ENCODE data around the gene ERCC1.
"Not testable (repeated sequence)": the region's sequence is repeated elsewhere in the genome, so short reads cannot be mapped to it uniquely, and the experiment has no call there.

ERCC1 gene

GRCh38 chr19:45429896-45430295 lies 6.2 kb upstream of the ERCC1 start:
- not testable (repeated sequence) for DNase-seq (ENCODE audit: low spot score)

- DNase-seq (ENCODE audit: low spot score), result no peak
Measured at GRCh38 chr19:45428384-45429231, 4.9 kb upstream of the ERCC1 start.

GRCh38 chr19:45424191-45425058 lies 708 bp upstream of the ERCC1 start:
- DNase-seq (ENCODE audit: low spot score), result no peak

GRCh38 chr19:45423033-45423588 lies 606 bp downstream of the ERCC1 start:
- no peak for DNase-seq (ENCODE audit: low spot score)

- DNase-seq (ENCODE audit: low spot score), result no peak
Measured at GRCh38 chr19:45421947-45422498, 1.7 kb downstream of the ERCC1 start.

- no peak for DNase-seq (ENCODE audit: low spot score)
Measured at GRCh38 chr19:45420871-45421270, 2.8 kb downstream of the ERCC1 start.

- no peak for DNase-seq (ENCODE audit: low spot score)
Measured at GRCh38 chr19:45420356-45420755, 3.4 kb downstream of the ERCC1 start.

GRCh38 chr19:45419895-45420294 lies 3.8 kb downstream of the ERCC1 start:
- no peak for DNase-seq (ENCODE audit: low spot score)

GRCh38 chr19:45419396-45419795 lies 4.3 kb downstream of the ERCC1 start:
- DNase-seq (ENCODE audit: low spot score), result peak; percentile 66

GRCh38 chr19:45418802-45419201 lies 4.9 kb downstream of the ERCC1 start:
- DNase-seq (ENCODE audit: low spot score), result no peak

- DNase-seq (ENCODE audit: low spot score), result no peak
Measured at GRCh38 chr19:45417151-45417550, 6.6 kb downstream of the ERCC1 start.

- DNase-seq (ENCODE audit: low spot score), result no peak
Measured at GRCh38 chr19:45414468-45414867, 9.2 kb downstream of the ERCC1 start.

GRCh38 chr19:45413497-45413896 lies 10.2 kb downstream of the ERCC1 start:
- no peak for DNase-seq (ENCODE audit: low spot score)

- not testable (repeated sequence) for DNase-seq (ENCODE audit: low spot score)
Measured at GRCh38 chr19:45410330-45410729, 13.4 kb downstream of the ERCC1 start.

- no peak for DNase-seq (ENCODE audit: low spot score)
Measured at GRCh38 chr19:45409557-45409920, 14.2 kb downstream of the ERCC1 start.

- DNase-seq (ENCODE audit: low spot score), result no peak
Measured at GRCh38 chr19:45408830-45409556, 14.7 kb downstream of the ERCC1 start.

- no peak for DNase-seq (ENCODE audit: low spot score)
Measured at GRCh38 chr19:45408121-45408520, 15.6 kb downstream of the ERCC1 start.

- not testable (repeated sequence) for DNase-seq (ENCODE audit: low spot score)
Measured at GRCh38 chr19:45407585-45407984, 16.1 kb downstream of the ERCC1 start.

GRCh38 chr19:45407091-45407375 lies 16.7 kb downstream of the ERCC1 start:
- DNase-seq (ENCODE audit: low spot score), result no peak

- DNase-seq (ENCODE audit: low spot score), result peak; percentile 89
Measured at GRCh38 chr19:45406226-45407090, 17.3 kb downstream of the ERCC1 start, which contains the start of gene POLR1G. TSS of gene POLR1G (plus strand) at chr19:45406644. CDS start at chr19:45406697, 53 bp downstream.

Data from globus pallidus (tissue), 1 donor.